Measurements from ENCODE around the gene LPP.

Gene LPP

GRCh38 chr3:188331166-188331565 is 177.2 kb downstream of the LPP start:
- DNase-seq = no peak

GRCh38 chr3:188332085-188332484 is 178.1 kb downstream of the LPP start:
- no peak for DNase-seq

- no peak for DNase-seq
Observed at GRCh38 chr3:188335656-188336055, 181.7 kb downstream of the LPP start.

GRCh38 chr3:188336178-188336577 is 182.2 kb downstream of the LPP start:
- no peak for DNase-seq

- DNase-seq = no peak
Observed at GRCh38 chr3:188337232-188337631, 183.3 kb downstream of the LPP start.

GRCh38 chr3:188338086-188338485 is 184.1 kb downstream of the LPP start:
- no peak for DNase-seq

- DNase-seq = no peak
Observed at GRCh38 chr3:188339410-188340295, 185.7 kb downstream of the LPP start.

- DNase-seq = no peak
Observed at GRCh38 chr3:188341501-188341900, 187.5 kb downstream of the LPP start.

GRCh38 chr3:188342991-188343732 is 189.2 kb downstream of the LPP start:
- DNase-seq = no peak

GRCh38 chr3:188343894-188344293 is 189.9 kb downstream of the LPP start:
- DNase-seq = no peak

- no peak for DNase-seq
Observed at GRCh38 chr3:188345223-188345622, 191.3 kb downstream of the LPP start.

- no peak for DNase-seq
Observed at GRCh38 chr3:188348435-188349244, 194.7 kb downstream of the LPP start.

- DNase-seq = no peak
Observed at GRCh38 chr3:188349351-188349901, 195.5 kb downstream of the LPP start.

GRCh38 chr3:188349933-188350332 is 196.0 kb downstream of the LPP start:
- DNase-seq = no peak

GRCh38 chr3:188350961-188351360 is 197.0 kb downstream of the LPP start:
- no peak for DNase-seq

- DNase-seq = no peak
Observed at GRCh38 chr3:188351648-188352047, 197.7 kb downstream of the LPP start.

- DNase-seq = no peak
Observed at GRCh38 chr3:188352196-188352927, 198.4 kb downstream of the LPP start.

- no peak for DNase-seq
Observed at GRCh38 chr3:188353426-188353825, 199.5 kb downstream of the LPP start.

GRCh38 chr3:188358787-188359493 is 205.0 kb downstream of the LPP start:
- DNase-seq = no peak

GRCh38 chr3:188360364-188360881 is 206.5 kb downstream of the LPP start:
- no peak for DNase-seq

GRCh38 chr3:188361888-188362287 is 207.9 kb downstream of the LPP start:
- DNase-seq = no peak
